Breast epithelium (tissue), 4 donors: ENCODE data around the gene RPS26. TPM values are rescaled to one million over a fixed set of nuclear protein-coding genes. Genes with fewer than 3 reads are reported as not detected.
"Not testable (repeated sequence)": the region's sequence is repeated elsewhere in the genome, so short reads cannot be mapped to it uniquely, and the experiment has no call there.

Experiments
- DNase-seq, 2 donors: peaks; one replicate each; pipeline ENCODE4 v3.0.0-alpha.2; 2019; ENCODE audit warnings: low spot score in 2 of 2
- H3K27ac ChIP-seq, 2 donors: fragments of 200-600 bp; sonication (generic) in 1 of 2; one replicate each; pipeline ENCODE4 v1.5.1; 2016 to 2019; ENCODE audit warnings: mild to moderate bottlenecking in 1 of 2
- H3K27me3 ChIP-seq, 2 donors: fragments of 200-600 bp; sonication (generic) in 1 of 2; one replicate each; pipeline versions ENCODE4 v1.5.1 to v1.6.0; 2017 to 2019; ENCODE audit warnings: control low read depth in 1 of 2, mild to moderate bottlenecking in 1 of 2
- H3K36me3 ChIP-seq: fragments of 200-600 bp; one replicate; pipeline ENCODE4 v1.5.1; 2019
- H3K4me1 ChIP-seq, 2 donors: fragments of 200-600 bp; sonication (generic); one replicate each; pipeline ENCODE4 v1.5.1; 2016 to 2019; ENCODE audit warnings: control low read depth in 1 of 2
- H3K4me3 ChIP-seq, 3 donors: fragments of 200-600 bp; sonication (generic); 1 replicate in 2 of 3; 2 replicates in 1 of 3; pipeline ENCODE4 v1.5.1; 2016 to 2019; ENCODE audit warnings: mild to moderate bottlenecking in 3 of 3, moderate library complexity in 2 of 3
- H3K9me3 ChIP-seq, 2 donors: fragments of 200-600 bp; sonication (generic) in 1 of 2; one replicate each; pipeline ENCODE4 v1.5.1; 2016 to 2019; ENCODE audit warnings: control low read depth in 1 of 2
- POLR2A ChIP-seq: fragments of 450-650 bp; IDR thresholded peaks from one replicate; pipeline ENCODE4 v1.6.1; 2016; ENCODE audit warnings: antibody characterized with exemption, mild to moderate bottlenecking, moderate library complexity
- POLR2AphosphoS5 ChIP-seq, 3 donors: sonication (generic); formaldehyde crosslinking; IDR thresholded peaks; one replicate each; pipeline ENCODE4 v1.6.1; 2017; ENCODE audit warnings: antibody characterized with exemption in 3 of 3
- intact Hi-C: fragments of 100-400 bp; cut with DNase I; formaldehyde crosslinking; loops from one replicate; pipeline ENCODE4 v1.15.1; 2023; ENCODE audit warnings: low total_unique reads
- total RNA-seq, 3 donors: library from RNA; depleted of rRNA; stranded (reverse); fragments of >200 nt; gene quantifications; one replicate each; pipeline ENCODE4 v1.1.0, GENCODE V29; 2016
- TF ChIP-seq, protein P1 (sequence below), 3 donors: fragments of 450-650 bp; IDR thresholded peaks; one replicate each; pipeline ENCODE4 v1.5.1; 2016 to 2017; ENCODE audit warnings: antibody characterized with exemption in 3 of 3, mild to moderate bottlenecking in 3 of 3, moderate library complexity in 3 of 3

Gene RPS26
- total RNA-seq, 3 donors from 2014 or later = 557 to 1,840 (median 572) TPM

DNA sequence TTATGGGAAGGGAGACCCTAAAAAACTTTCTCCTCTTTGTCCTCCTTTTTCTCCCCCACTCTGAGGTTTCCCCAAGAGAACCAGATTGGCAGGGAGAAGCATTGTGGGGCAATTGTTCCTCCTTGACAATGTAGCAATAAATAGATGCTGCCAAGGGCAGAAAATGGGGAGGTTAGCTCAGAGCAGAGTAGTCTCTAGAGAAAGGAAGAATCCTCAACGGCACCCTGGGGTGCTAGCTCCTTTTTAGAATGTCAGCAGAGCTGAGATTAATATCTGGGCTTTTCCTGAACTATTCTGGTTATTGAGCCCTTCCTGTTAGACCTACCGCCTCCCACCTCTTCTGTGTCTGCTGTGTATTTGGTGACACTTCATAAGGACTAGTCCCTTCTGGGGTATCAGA lies 4.6 kb upstream of the RPS26 start:
- Histone ChIP-seq H3K27me3 (no peaks in the 10 kb centered on the region), H3K4me1 (no peaks in the 10 kb centered on the region), H3K9me3 (no peaks in the 10 kb centered on the region), H3K27ac (no peak overlapping the region), H3K36me3 (no peaks in the 10 kb centered on the region), H3K4me3 (no peak overlapping the region)
- TF ChIP-seq POLR2A = no peak
- TF ChIP-seq, protein P1, sequence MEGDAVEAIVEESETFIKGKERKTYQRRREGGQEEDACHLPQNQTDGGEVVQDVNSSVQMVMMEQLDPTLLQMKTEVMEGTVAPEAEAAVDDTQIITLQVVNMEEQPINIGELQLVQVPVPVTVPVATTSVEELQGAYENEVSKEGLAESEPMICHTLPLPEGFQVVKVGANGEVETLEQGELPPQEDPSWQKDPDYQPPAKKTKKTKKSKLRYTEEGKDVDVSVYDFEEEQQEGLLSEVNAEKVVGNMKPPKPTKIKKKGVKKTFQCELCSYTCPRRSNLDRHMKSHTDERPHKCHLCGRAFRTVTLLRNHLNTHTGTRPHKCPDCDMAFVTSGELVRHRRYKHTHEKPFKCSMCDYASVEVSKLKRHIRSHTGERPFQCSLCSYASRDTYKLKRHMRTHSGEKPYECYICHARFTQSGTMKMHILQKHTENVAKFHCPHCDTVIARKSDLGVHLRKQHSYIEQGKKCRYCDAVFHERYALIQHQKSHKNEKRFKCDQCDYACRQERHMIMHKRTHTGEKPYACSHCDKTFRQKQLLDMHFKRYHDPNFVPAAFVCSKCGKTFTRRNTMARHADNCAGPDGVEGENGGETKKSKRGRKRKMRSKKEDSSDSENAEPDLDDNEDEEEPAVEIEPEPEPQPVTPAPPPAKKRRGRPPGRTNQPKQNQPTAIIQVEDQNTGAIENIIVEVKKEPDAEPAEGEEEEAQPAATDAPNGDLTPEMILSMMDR (IDR thresholded peaks at IDR 0.05) = no peak
- TF ChIP-seq POLR2AphosphoS5 (IDR thresholded peaks at IDR 0.05) = no peak
- no peak for DNase-seq
- intact Hi-C loops = no loop called here

DNA sequence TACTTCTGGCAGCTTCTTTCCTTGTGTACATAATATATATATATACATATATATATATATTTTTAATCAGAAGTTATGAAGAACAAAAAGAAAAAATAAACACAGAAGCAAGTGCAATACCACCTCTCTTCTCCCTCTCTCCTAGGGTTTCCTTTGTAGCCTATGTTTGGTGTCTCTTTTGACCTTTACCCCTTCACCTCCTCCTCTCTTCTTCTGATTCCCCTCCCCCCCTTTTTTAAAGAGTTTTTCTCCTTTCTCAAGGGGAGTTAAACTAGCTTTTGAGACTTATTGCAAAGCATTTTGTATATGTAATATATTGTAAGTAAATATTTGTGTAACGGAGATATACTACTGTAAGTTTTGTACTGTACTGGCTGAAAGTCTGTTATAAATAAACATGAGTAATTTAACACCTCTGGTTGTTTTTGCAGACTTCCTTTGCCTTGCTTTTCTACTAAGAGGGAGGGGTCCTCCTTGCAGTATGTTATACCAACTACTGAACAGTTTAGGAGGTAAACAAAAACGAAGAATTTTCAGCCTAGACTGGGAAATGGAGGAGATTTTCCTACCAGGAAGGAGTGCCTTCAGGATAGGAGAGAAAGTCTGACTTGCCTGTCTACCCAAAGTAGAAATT lies 3.6 kb upstream of the RPS26 start:
- TF ChIP-seq POLR2AphosphoS5 (IDR thresholded peaks at IDR 0.05) = no peak
- no peak for TF ChIP-seq POLR2A
- TF ChIP-seq, protein P1 (IDR thresholded peaks at IDR 0.05) = no peak
- Histone ChIP-seq H3K36me3 (no peaks in the 10 kb centered on the region), H3K4me1 (peaks cover 3 to 7% of the 10 kb centered on the region in 2 donors), H3K9me3 (no peaks in the 10 kb centered on the region), H3K27ac (no peak overlapping the region), H3K4me3 (no peak overlapping the region), H3K27me3 (no peaks in the 10 kb centered on the region)
- DNase-seq = no peak
- intact Hi-C loops = no loop called here

DNA sequence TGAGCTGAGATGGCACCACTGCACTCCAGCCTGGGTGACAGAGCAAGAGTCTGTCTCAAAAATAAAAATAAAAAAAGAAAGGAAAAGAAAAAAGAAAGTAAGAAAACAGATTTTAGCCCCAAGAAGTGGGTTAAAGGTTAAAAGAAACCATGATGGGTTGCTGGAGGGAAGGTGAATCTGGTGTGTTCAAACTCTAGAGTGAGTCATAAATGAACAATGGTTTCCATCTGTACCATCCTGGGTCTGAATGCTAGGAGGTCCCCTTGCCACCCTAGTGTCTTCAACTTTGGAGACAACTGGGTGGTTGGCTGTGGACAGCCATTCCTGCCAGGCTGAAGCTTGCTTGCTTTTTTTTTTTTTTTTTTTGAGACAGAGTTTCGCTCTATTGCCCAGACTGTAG lies 1.6 kb upstream of the RPS26 start:
- Histone ChIP-seq H3K36me3 (no peaks in the 10 kb centered on the region), H3K4me3 (no peak overlapping the region), H3K27me3 (no peaks in the 10 kb centered on the region), H3K4me1 (peaks cover 3 to 7% of the 10 kb centered on the region in 2 donors), H3K27ac (no peak overlapping the region), H3K9me3 (no peaks in the 10 kb centered on the region)
- DNase-seq = no peak
- intact Hi-C loops = no loop called here
- TF ChIP-seq POLR2A (no peak), POLR2AphosphoS5 (IDR thresholded peaks at IDR 0.05) (no peak)
- TF ChIP-seq, protein P1 (IDR thresholded peaks at IDR 0.05) = no peak

DNA sequence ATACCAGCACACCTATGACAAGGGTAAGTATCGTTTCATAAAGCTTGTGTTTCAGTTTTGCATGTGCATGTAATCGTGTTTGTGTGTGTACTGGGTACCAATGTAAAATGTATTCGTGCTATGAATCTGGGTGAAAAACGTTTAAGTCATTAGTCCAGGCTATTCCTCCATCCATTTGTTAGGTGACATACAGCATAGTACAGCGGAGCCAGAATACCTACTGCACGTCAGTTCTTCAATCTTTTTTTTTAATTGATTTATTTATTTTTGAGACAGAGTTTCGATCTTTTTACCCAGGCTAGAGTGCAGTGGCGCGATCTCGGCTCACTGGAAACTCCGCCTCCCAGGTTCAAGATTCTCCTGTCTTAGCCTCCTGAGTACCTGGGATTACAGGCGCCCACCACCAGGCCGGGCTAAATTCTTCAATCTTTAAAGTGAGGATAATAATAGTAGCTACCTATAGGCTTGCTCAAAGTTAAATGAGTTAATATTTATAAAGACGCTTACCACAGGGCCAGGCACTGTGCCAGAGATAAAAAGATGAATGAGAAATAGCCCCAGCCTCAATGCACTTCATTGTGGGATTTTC lies 661 bp upstream of the RPS26 start:
- Histone ChIP-seq H3K9me3 (no peaks in the 10 kb centered on the region), H3K27ac (peak overlapping the region; percentile 93 to 96), H3K27me3 (no peaks in the 10 kb centered on the region), H3K4me1 (peaks cover 3 to 7% of the 10 kb centered on the region in 2 donors), H3K36me3 (no peaks in the 10 kb centered on the region), H3K4me3 (peak overlapping the region; percentile 75 to 95 (median 85))
- no peak for DNase-seq
- TF ChIP-seq, protein P1 (IDR thresholded peaks at IDR 0.05) = peak in 1 of 3 donors; percentile 18
- no peak for TF ChIP-seq POLR2AphosphoS5 (IDR thresholded peaks at IDR 0.05)
- TF ChIP-seq POLR2A = no peak
- intact Hi-C loops = no loop called here

DNA sequence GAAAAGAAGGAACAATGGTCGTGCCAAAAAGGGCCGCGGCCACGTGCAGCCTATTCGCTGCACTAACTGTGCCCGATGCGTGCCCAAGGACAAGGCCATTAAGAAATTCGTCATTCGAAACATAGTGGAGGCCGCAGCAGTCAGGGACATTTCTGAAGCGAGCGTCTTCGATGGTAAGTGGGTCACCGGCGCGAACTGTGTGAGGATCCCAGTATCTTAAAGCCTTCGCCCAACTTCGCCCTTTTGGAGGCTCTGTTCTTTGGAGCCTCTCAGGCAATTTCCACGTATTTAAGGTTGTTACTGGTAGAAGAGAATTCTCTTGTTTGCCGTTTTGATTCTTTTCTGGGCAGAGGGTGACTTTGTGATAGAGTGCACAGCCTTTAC lies 704 bp downstream of the RPS26 start:
- DNase-seq, H3K9me3 ChIP-seq, H3K4me1 ChIP-seq, H3K27me3 ChIP-seq, H3K36me3 ChIP-seq, intact Hi-C loops: not testable (repeated sequence)
- Histone ChIP-seq H3K27ac (peak overlapping the region; percentile 93 to 96), H3K4me3 (peak overlapping the region; percentile 75 to 95 (median 85))
